Anterior cingulate cortex (tissue), 58 donors: ENCODE data around the gene HNF1B.

ENCODE experiments used
- DNase-seq, 58 donors: peaks; one replicate each; lab custom pipeline; 2025; lab: John Stamatoyannopoulos, UW

HNF1B gene

GRCh38 chr17:37674511-37674910 lies 70.3 kb downstream of the HNF1B start:
- no peak for DNase-seq

- DNase-seq, result no peak
These were observed 71.5 kb downstream of the HNF1B start for GRCh38 chr17:37673386-37673785.

DNA sequence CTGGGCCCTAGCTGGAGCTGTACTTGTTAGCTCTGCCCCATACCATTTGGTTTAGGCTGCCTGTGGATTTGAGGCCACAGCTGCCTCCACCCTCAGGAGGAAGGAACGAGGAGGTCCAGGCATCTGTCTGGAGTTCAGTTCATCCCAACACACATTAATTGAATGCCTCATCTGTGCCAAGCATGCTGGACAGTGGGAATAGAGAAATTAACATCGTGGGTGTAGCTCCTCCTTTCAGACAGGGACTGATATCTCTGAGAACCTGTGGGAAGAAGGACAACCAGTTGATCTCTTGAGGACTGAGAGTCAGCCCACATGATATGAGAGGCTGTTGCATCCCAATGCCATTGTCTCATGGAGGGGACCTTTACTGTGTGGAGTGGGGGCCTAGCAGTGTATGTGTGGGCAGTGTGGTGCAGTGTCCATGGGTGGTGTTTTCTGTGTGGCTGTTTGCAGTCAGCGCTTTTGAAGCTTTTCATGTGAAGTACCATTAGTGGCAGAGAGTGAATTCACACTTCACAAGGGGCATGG lies 72.2 kb downstream of the HNF1B start:
- DNase-seq, result no peak

DNA sequence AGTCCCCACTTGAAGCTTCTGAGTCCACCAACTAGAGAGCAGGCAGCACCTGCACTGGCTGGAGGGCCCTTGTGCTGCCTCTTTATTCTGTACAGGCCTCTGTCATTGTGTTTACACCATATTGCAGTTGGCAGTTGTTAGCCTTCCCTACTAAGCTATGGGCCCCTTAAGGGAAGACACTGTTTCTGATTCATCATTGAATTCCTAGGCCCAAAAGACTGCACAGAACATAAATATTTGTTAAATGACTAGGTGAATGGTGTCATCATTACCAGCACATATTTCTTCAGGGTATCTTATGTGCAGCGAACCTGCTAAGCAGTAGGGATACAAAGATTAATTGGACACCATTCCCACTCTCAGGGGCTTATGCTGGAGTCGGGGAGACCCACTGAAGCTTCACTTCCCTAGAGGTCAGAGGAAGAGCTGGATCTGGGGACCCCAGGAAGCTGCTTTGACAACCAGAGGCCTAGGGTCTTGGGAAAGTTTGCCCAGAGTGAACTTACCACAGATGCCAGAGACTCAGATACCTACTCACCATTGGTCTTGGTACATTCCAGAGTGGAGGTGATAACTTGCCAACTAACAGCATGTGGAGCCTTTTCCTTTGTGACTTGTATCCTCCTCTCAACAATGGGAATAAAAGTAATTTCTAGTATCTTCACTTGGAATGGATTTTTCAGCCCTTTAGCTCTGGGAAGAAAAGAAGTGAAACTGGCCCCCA lies 72.9 kb downstream of the HNF1B start:
- DNase-seq, result no peak

DNA sequence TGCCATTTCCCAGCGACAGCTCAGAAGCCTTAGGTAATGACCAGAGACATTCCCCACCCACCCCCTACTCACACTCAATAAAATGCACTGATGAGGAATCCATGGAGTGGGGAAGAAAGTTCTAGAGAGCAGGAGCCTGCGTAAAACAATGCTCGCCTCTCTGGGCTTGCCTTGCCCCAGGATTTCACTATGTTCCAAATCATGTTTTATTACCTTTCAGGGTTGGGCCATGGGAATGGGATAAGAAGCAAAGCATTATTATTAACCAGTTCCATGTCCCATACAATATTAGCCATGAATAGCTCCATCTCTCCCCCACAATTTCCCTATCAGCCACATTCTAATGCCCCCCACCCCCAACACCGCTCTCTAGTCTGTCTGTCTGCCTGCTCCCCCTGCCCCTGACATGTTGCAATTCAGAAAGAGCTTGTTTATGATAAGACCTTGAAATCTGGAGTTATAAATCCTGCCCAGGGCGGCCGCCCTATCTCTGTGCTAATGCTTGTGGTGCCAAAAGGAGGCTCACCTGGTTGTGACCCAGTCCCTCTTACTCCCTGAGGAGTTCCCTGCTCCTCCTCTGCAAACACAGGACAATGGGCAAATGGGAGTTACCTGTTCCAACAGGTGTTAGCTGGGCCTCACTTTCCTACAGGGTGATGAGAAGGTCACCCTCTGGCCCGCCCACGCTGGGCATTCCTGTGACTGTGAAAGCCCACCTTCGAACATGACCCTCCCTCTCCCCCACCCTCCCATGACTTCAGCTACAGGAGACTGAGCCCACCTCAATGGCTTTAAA lies 73.6 kb downstream of the HNF1B start:
- DNase-seq, result no peak

GRCh38 chr17:37667039-37667438 lies 77.8 kb downstream of the HNF1B start:
- no peak for DNase-seq

- no peak for DNase-seq
These were observed 80.6 kb downstream of the HNF1B start for GRCh38 chr17:37664214-37664613.

GRCh38 chr17:37662353-37662752 lies 82.5 kb downstream of the HNF1B start:
- peak in 2 of 58 donors; percentile 1 to 26 for DNase-seq

- DNase-seq, result no peak
These were observed 83.4 kb downstream of the HNF1B start for GRCh38 chr17:37661400-37662014.

DNA sequence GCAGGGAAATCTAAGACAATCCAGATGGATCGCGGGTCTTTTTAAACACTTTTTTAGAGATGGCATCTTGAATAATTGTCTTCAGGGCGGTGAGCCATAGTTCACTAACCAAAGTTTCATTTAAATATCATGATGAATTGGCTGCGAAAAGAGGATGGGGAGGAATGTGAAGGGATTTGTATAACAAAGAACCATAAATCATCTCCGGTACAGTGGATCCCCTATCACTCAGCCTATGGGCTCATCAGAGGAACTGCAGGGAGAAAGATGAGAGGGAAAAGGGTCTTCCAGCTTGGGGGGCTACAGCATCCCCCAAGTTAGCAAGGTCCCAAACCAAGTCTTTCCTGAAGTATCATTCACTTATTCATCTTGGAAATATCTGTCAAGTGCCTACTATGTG lies 84.9 kb downstream of the HNF1B start:
- DNase-seq, result no peak

- no peak for DNase-seq
These were observed 87.7 kb downstream of the HNF1B start for GRCh38 chr17:37657202-37657601.

GRCh38 chr17:37651849-37652248 lies 93.0 kb downstream of the HNF1B start:
- no peak for DNase-seq

DNA sequence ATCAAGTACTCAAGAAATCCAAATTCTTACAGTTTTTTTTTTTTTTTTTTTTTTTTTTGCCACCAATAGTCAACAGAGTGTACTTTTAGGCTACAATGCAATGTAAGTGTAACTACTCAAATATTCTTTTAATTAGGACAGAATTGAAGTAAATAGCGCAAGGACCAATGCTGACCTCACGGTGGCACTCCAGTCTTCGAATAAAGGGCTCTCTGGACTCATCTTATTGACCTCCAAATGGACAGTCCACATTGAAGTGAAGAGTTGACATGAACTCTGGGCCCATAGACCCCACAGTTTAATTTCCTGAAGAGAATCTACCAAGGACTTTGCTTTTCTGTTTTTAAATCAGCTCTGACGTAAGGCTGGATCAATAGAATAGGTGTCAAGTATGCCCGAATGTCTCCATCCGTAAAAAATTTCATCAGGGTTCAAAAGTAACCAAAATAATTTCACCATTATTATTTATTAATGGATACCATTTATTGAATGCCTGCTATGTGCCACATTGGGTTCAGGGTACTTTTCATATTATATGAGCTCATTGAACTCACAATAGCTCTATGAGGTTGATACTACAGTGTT lies 94.3 kb downstream of the HNF1B start:
- DNase-seq, result peak in 7 of 58 donors; percentile 0 to 8 (median 2)

DNA sequence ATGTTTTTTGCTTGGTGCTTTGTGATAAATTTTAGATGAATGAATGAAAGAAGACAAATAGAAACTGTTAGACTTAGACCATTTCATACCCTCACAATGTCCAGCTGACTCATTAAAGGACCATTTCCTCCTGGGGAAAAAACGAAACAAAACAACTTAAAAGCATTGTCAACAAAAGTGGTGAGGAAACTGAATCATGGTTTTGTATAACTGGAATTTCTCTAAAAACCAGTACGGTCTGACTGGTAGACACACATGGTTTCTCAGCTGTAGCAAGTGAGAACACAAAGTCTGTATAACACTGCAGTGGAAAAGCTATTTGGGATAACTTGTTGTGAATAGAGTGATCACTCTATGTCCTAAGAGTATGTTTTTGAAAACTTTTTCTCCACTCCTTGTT lies 96.3 kb downstream of the HNF1B start:
- DNase-seq, result no peak

- no peak for DNase-seq
These were observed 97.0 kb downstream of the HNF1B start for GRCh38 chr17:37647856-37648255.

DNA sequence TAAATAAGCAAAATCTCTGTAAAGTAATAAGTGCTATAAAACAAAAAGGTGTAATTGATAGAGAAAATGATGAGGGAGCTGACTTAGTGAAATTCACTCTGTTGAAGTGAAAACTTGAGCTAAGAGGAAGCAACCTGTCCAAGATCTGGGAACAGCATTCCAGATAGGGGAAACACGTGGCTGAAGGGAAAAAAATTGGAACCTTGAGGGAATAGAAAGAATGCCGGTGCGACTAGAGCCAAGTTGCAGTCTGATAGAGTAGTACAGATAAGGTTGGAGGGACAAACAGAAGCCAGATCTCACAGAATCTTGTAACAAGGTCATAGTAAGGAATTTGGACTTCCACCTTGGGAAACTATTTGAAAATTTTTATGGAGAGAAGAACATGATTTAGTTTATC lies 101.0 kb downstream of the HNF1B start:
- no peak for DNase-seq

DNA sequence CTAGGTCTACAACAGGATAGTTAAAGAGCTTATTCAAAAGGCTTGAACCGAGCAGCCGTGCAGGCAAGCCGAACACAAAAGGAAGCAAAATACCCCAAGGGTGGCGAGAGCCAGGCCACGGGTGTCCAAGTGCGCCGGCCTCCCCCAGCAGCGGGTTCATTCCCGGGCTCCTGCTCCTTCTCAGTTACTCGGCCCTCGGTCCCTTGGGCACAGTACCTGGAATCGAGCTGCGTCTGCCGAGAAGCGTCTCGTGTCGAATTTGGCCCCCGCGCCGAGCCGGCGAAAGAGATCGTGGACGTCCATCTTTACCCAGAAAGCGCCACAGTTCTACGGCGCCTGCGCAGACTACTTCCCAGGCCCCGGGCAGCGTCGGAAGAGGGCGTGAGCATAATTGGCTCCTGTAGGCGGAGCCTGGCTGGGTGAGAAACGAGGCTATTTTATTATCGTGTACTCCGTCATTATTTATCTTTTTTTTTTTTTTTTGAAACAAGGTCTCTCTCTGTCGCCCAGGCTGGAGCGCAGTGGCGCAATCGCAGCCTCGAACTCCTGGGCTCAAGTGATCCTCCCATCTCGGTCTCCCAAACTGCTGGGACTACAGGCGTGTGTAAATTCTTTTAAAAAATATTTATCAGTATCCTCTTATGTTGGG lies 101.6 kb downstream of the HNF1B start, which contains the start of gene DDX52:
TSS of gene DDX52 (minus strand) at position 329 of the 649 bp plus-strand sequence. CDS start at position 303, 26 bp downstream.
- DNase-seq, result peak in 57 of 58 donors; percentile 31 to 91 (median 79)

DNA sequence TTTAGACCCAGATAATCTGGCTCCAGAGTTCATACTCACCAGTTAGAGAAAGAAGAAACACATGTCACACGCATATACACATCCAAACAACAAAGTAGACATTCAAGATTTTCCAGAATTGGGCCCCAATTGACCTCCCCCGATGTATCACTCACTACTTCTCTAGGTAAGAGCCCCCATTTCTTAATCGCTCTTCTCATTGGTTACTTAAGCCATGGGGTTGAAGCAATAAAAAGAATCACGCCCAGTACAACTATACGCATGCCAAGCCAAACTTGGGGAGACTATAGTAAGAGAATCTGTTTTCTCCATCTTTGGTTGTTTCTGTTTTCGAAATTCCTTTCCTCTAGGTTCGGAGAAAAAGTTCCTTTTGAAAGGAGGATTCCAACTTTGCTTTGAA lies 102.2 kb downstream of the HNF1B start:
- DNase-seq, result no peak

DNA sequence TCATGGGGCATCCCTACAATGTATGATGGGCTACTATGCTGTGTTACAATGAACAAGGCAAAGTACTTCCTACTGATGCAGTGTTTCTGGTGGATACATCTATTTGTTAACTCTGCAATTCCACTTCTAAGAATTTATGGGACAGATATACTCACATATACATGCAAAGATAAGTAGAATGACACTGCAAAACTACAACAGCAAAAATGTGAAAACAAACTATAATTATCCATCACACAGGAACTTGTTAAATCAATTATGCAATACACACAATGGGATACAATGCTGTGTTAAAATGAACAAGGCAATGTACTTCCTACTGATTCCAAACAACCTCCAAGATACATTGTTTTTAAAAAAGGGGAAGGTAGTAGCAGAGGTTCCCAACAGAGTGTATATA lies 104.8 kb downstream of the HNF1B start:
- no peak for DNase-seq

- DNase-seq, result no peak
These were observed 106.9 kb downstream of the HNF1B start for GRCh38 chr17:37637956-37638355.
